GM23338 (cell line): ENCODE data around the gene NFIA. TPM values are rescaled to one million over a fixed set of nuclear protein-coding genes. Genes with fewer than 3 reads are reported as not detected.

Experiments
- ATAC-seq: fragments of 200-7000 bp; cut with Tn5 transposase; 3 replicates; pipeline ENCODE4 v1.9.1; 2020
- DNase-seq: peaks from one replicate; pipeline ENCODE4 v3.0.0-alpha.2; 2015; ENCODE audit warnings: low spot score
- H2AFZ ChIP-seq: fragments of 200-600 bp; sonication (generic); 2 replicates; pipeline ENCODE4 v1.8.0; 2016; ENCODE audit warnings: antibody characterized with exemption, mild to moderate bottlenecking, moderate library complexity
- H3F3A ChIP-seq: fragments of 200-600 bp; sonication (generic); replicated peaks from 2 replicates; pipeline ENCODE4 v1.8.0; 2017; ENCODE audit warnings: antibody characterized with exemption, mixed run types, low read depth
- H3K27ac ChIP-seq: fragments of 200-600 bp; sonication (generic); 2 replicates; pipeline ENCODE4 v1.6.1; 2016; ENCODE audit warnings: low read depth
- H3K27me3 ChIP-seq: fragments of 200-600 bp; sonication (generic); 2 replicates; pipeline ENCODE4 v1.8.0; 2016; ENCODE audit warnings: mild to moderate bottlenecking, mixed run types, moderate library complexity; ENCODE audit not compliant: insufficient read depth
- H3K36me3 ChIP-seq: fragments of 200-600 bp; sonication (generic); 2 replicates; pipeline ENCODE4 v1.8.0; 2016; ENCODE audit warnings: mild to moderate bottlenecking; ENCODE audit not compliant: insufficient read depth
- H3K4me1 ChIP-seq: fragments of 200-600 bp; sonication (generic); 2 replicates; pipeline ENCODE4 v1.8.0; 2016; ENCODE audit warnings: mild to moderate bottlenecking, moderate library complexity; ENCODE audit not compliant: insufficient read depth
- H3K4me2 ChIP-seq: fragments of 200-600 bp; sonication (generic); 2 replicates; pipeline ENCODE4 v1.7.1; 2017; ENCODE audit warnings: mixed run types
- H3K4me3 ChIP-seq: fragments of 200-600 bp; sonication (generic); 2 replicates; pipeline ENCODE4 v1.6.1; 2016; ENCODE audit warnings: mixed run types
- H3K79me2 ChIP-seq: fragments of 200-600 bp; sonication (generic); replicated peaks from 2 replicates; pipeline ENCODE4 v1.8.0; 2017; ENCODE audit warnings: mild to moderate bottlenecking; ENCODE audit not compliant: insufficient read depth
- H3K9me2 ChIP-seq: fragments of 200-600 bp; sonication (generic); 2 replicates; pipeline ENCODE4 v1.8.0; 2017; ENCODE audit not compliant: insufficient read depth
- H4K20me1 ChIP-seq: fragments of 200-600 bp; sonication (generic); replicated peaks from 2 replicates; pipeline ENCODE4 v1.8.0; 2017; ENCODE audit warnings: mild to moderate bottlenecking; ENCODE audit not compliant: insufficient read depth
- H3K27ac Mint-ChIP-seq: 2 replicates; pipeline ENCODE4 v1.8.0; 2020; ENCODE audit warnings: inconsistent platforms, mild to moderate bottlenecking, moderate library complexity, mixed read lengths
- H3K27me3 Mint-ChIP-seq: 3 replicates; pipeline ENCODE4 v1.8.0; 2022; ENCODE audit warnings: low read depth, mild to moderate bottlenecking, moderate library complexity, mixed read lengths, inconsistent platforms; ENCODE audit not compliant: insufficient read depth, poor library complexity
- H3K36me3 Mint-ChIP-seq: 3 replicates; pipeline ENCODE4 v1.8.0; 2021; ENCODE audit warnings: low read depth, mild to moderate bottlenecking, inconsistent platforms, moderate library complexity, mixed read lengths
- H3K4me1 Mint-ChIP-seq: 3 replicates; pipeline ENCODE4 v1.8.0; 2020; ENCODE audit warnings: mild to moderate bottlenecking, inconsistent platforms, mixed read lengths
- H3K4me3 Mint-ChIP-seq: 3 replicates; pipeline ENCODE4 v1.8.0; 2021; ENCODE audit warnings: moderate library complexity, mild to moderate bottlenecking, inconsistent platforms, mixed read lengths
- H3K9me3 Mint-ChIP-seq: 3 replicates; pipeline ENCODE4 v1.8.0; 2020; ENCODE audit warnings: moderate library complexity, mild to moderate bottlenecking, inconsistent platforms, mixed read lengths
- CREB1 ChIP-seq: fragments of 250-450 bp; sonication (Bioruptor Pico); IDR thresholded peaks from 2 replicates; pipeline ENCODE4 v1.5.0; 2020; ENCODE audit warnings: low read depth, mild to moderate bottlenecking, moderate library complexity
- CTCF ChIP-seq, 2 experiments: fragments of 200-600 bp in 1 of 2; sonication (generic) in 1 of 2; conservative IDR thresholded peaks; 2 replicates each; pipeline versions ENCODE4 v1.5.1 to v1.6.1; 2016 to 2017; ENCODE audit warnings: antibody characterized with exemption in 2 of 2, low read depth in 2 of 2, mild to moderate bottlenecking in 2 of 2, moderate library complexity in 1 of 2
- ETS1 ChIP-seq: IDR thresholded peaks from 2 replicates; pipeline ENCODE4 v1.6.1; 2016; ENCODE audit warnings: antibody characterized with exemption
- EZH2 ChIP-seq: fragments of 200-600 bp; sonication (generic); IDR thresholded peaks from one replicate; pipeline ENCODE4 v1.8.0; 2017; ENCODE audit warnings: antibody characterized with exemption, mild to moderate bottlenecking, low read depth; ENCODE audit not compliant: unreplicated experiment
- EZH2phosphoT487 ChIP-seq: fragments of 200-600 bp; sonication (generic); IDR thresholded peaks from one replicate; pipeline ENCODE4 v1.8.1; 2018; ENCODE audit warnings: antibody characterized with exemption; ENCODE audit not compliant: unreplicated experiment
- JUNB ChIP-seq: IDR thresholded peaks from one replicate; pipeline ENCODE4 v1.6.1; 2016; ENCODE audit warnings: antibody characterized with exemption; ENCODE audit not compliant: unreplicated experiment
- NANOG ChIP-seq: IDR thresholded peaks from 2 replicates; pipeline ENCODE4 v1.6.1; 2016; ENCODE audit warnings: antibody characterized with exemption, borderline replicate concordance
- POLR2AphosphoS5 ChIP-seq: IDR thresholded peaks from 2 replicates; pipeline ENCODE4 v1.6.1; 2016; ENCODE audit warnings: antibody characterized with exemption, low read depth
- STAT1 ChIP-seq: IDR thresholded peaks from one replicate; pipeline ENCODE4 v1.6.1; 2016; ENCODE audit warnings: antibody characterized with exemption; ENCODE audit not compliant: unreplicated experiment
- ZNF114 ChIP-seq: fragments of 250-450 bp; sonication (Bioruptor Pico); IDR thresholded peaks from 2 replicates; pipeline ENCODE4 v1.5.0; 2020; ENCODE audit warnings: mild to moderate bottlenecking, moderate library complexity
- ZNF331 ChIP-seq: fragments of 250-450 bp; sonication (Bioruptor Pico); IDR thresholded peaks from 2 replicates; pipeline ENCODE4 v1.5.0; 2020; ENCODE audit warnings: low read depth, mild to moderate bottlenecking, moderate library complexity
- ZNF462 ChIP-seq: fragments of 250-450 bp; sonication (Bioruptor Pico); IDR thresholded peaks from 2 replicates; pipeline ENCODE4 v1.5.0; 2020; ENCODE audit warnings: mild to moderate bottlenecking, moderate library complexity
- polyA plus RNA-seq: library from polyadenylated mRNA; unstranded; fragments of >200 nt; fragmentation: Nextera tagmentation; extraction: Ambion mirVana; gene quantifications from 2 replicates; pipeline ENCODE4 v1.2.1, GENCODE V29; 2016
- total RNA-seq: library from RNA; depleted of rRNA; stranded (reverse); fragments of >200 nt; shearing (Covaris generic); gene quantifications from 2 replicates; pipeline ENCODE4 v1.2.3, GENCODE V29; 2014
- TF ChIP-seq, protein P1 (sequence below): IDR thresholded peaks from one replicate; pipeline ENCODE4 v1.6.1; 2018; ENCODE audit warnings: antibody characterized with exemption; ENCODE audit not compliant: unreplicated experiment

Gene NFIA
- total and polyA plus RNA-seq, 2 experiments from 2014 or later: 0.97 to 2.3 TPM

DNA sequence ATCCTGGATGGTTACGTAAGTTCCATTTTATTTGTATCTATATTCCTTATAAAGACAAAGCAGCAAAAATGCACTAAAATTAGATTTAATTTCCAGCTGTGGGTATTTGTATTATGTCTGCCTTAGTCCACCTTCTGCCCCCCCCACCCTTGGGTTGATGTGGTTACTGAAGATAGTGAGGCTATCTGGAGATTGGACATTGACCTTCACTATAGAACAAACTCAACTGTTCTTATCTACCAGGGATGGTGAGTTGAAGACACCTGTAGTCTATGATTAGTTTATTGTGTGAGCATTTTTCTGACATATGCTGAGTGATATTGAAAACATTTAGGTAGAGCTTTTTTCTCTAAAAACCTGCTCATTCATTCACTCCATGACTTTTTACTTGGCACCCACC lies 122.2 kb downstream of the NFIA start:
- no peak overlapping the region for H3K27ac Mint-ChIP-seq
- no peaks in the 10 kb centered on the region for H3K79me2 ChIP-seq
- peaks cover 5% of the 10 kb centered on the region; the same call in 2 of the 3 replicates for H3K4me1 Mint-ChIP-seq

More for the DNA sequence above, 122.2 kb downstream of the NFIA start:
- H3K36me3 Mint-ChIP-seq: no peaks in the 10 kb centered on the region
- Histone ChIP-seq H3K4me3 (no peak overlapping the region), H2AFZ (no peak overlapping the region), H3K4me2 (no peak overlapping the region), H4K20me1 (no peaks in the 10 kb centered on the region), H3K4me1 (0 out of 2 replicates have a peak, but pooled peaks cover 7% of the 10 kb centered on the region), H3K9me2 (no peaks in the 10 kb centered on the region), H3F3A (no peaks in the 10 kb centered on the region), H3K27me3 (no peaks in the 10 kb centered on the region), H3K36me3 (no peaks in the 10 kb centered on the region), H3K27ac (no peak overlapping the region)
- DNase-seq (no peak), ATAC-seq (no peak)
- H3K9me3 Mint-ChIP-seq: no peaks in the 10 kb centered on the region; the same call in 2 of the 3 replicates
- TF ChIP-seq CTCF (conservative IDR thresholded peaks at IDR 0.05; ENCODE audit: low read depth in 2 of 2) (no peak), ETS1 (no peak), NANOG (no peak), JUNB (no peak), STAT1 (no peak), ZNF462 (no peak), ZNF114 (CRISPR knock-in tag) (no peak), EZH2phosphoT487 (no peak), EZH2 (no peak), POLR2AphosphoS5 (no peak), CREB1 (CRISPR knock-in tag) (no peak), ZNF331 (CRISPR knock-in tag) (no peak)
- TF ChIP-seq, protein P1, sequence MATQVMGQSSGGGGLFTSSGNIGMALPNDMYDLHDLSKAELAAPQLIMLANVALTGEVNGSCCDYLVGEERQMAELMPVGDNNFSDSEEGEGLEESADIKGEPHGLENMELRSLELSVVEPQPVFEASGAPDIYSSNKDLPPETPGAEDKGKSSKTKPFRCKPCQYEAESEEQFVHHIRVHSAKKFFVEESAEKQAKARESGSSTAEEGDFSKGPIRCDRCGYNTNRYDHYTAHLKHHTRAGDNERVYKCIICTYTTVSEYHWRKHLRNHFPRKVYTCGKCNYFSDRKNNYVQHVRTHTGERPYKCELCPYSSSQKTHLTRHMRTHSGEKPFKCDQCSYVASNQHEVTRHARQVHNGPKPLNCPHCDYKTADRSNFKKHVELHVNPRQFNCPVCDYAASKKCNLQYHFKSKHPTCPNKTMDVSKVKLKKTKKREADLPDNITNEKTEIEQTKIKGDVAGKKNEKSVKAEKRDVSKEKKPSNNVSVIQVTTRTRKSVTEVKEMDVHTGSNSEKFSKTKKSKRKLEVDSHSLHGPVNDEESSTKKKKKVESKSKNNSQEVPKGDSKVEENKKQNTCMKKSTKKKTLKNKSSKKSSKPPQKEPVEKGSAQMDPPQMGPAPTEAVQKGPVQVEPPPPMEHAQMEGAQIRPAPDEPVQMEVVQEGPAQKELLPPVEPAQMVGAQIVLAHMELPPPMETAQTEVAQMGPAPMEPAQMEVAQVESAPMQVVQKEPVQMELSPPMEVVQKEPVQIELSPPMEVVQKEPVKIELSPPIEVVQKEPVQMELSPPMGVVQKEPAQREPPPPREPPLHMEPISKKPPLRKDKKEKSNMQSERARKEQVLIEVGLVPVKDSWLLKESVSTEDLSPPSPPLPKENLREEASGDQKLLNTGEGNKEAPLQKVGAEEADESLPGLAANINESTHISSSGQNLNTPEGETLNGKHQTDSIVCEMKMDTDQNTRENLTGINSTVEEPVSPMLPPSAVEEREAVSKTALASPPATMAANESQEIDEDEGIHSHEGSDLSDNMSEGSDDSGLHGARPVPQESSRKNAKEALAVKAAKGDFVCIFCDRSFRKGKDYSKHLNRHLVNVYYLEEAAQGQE: no peak
- peaks cover 1% of the 10 kb centered on the region for H3K27me3 Mint-ChIP-seq
- H3K4me3 Mint-ChIP-seq: no peak overlapping the region
